Stomach smooth muscle (tissue), 2 donors: ENCODE results near the gene FMNL1.

ENCODE experiments used
- H3K27ac ChIP-seq: one replicate; pipeline ENCODE4 v1.7.0; 2013; ENCODE audit warnings: mild to moderate bottlenecking, low read length, inconsistent platforms
- H3K27me3 ChIP-seq, 2 donors: one replicate each; pipeline ENCODE4 v1.7.0; 2013; ENCODE audit warnings: low read length in 2 of 2; ENCODE audit not compliant: insufficient read depth in 2 of 2, control insufficient read depth in 1 of 2
- H3K36me3 ChIP-seq, 2 donors: one replicate each; pipeline ENCODE4 v1.7.0; 2013; ENCODE audit warnings: low read length in 2 of 2; ENCODE audit not compliant: control insufficient read depth in 2 of 2, insufficient read depth in 2 of 2
- H3K4me1 ChIP-seq: one replicate; pipeline ENCODE4 v1.7.0; 2013; ENCODE audit warnings: low read length; ENCODE audit not compliant: control insufficient read depth, insufficient read depth
- H3K4me3 ChIP-seq, 2 donors: one replicate each; pipeline ENCODE4 v1.7.0; 2013; ENCODE audit warnings: low read length in 2 of 2
- H3K9ac ChIP-seq, 2 donors: one replicate each; pipeline ENCODE4 v1.7.0; 2013; ENCODE audit warnings: low read length in 2 of 2, mild to moderate bottlenecking in 1 of 2
- H3K9me3 ChIP-seq, 2 donors: one replicate each; pipeline ENCODE4 v1.7.0; 2013; ENCODE audit warnings: low read length in 2 of 2; ENCODE audit not compliant: control insufficient read depth in 2 of 2
- donor health status: healthy.
- donor health status: Pancreatic carcinoma.

The FMNL1 gene

DNA sequence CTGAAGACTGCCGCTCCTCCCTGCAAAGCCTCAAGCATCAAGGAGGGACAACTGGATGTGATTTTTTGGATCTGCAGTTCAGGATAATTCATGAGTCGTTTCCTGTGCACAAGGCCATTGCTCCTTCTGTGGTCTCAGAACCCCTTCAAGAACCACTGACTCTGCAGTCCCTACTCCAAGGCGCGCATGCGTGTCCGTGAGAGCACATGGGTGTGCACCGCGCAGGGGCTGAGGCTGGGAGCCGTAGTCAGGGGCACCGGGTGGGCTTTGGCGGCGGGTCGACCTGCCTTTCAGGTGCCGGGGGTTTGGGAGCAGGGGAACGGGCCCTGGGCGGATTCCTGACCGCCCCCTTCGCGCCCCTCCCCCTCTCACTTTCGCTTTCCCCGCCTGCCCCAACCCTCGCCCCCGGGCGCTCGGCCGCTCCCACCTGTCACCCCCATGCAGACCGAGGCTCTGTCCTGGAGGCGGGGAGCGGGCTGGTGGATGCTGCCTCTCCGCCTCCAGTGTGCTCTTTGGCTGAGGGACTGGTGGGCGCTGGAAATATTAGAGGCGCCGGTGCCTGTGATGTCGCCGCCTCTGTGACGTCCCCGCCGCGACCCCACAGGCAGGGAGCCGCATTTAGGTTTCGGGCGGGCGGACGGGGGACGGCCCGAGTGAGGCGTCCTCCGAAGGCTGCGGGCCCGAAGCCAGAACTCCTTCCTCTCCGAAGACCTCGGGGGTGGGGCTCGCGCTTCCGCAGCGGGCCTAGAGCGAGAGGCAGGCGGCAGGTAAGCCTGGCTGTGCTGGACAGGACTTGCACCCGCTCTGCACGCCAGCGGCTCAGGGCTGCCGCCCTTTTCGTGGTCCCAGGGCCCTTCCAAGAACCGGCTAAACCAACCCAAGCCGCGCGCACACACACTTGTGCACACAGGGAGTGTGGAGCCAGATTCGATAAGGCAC is 40.2 kb downstream of the FMNL1 start, which contains the start of gene SPATA32:
Gene SPATA32 (minus strand): TSS at position 518 of the 939 bp plus-strand sequence. CDS start 78 bp downstream, at position 440.
- H3K27me3 ChIP-seq, result no peaks in the 10 kb centered on the region
- peaks cover 18% of the 10 kb centered on the region for H3K4me1 ChIP-seq
- peak within 1 kb of the TSS; percentile 66 to 79 for H3K4me3 ChIP-seq
- peak within 1 kb of the TSS; percentile 36 to 49 for H3K9ac ChIP-seq
- H3K36me3 ChIP-seq, result peaks cover 30 to 32% of the 10 kb centered on the region in 2 donors
- peak within 1 kb of the TSS; percentile 41 for H3K27ac ChIP-seq
- H3K9me3 ChIP-seq, result no peaks in the 10 kb centered on the region

DNA sequence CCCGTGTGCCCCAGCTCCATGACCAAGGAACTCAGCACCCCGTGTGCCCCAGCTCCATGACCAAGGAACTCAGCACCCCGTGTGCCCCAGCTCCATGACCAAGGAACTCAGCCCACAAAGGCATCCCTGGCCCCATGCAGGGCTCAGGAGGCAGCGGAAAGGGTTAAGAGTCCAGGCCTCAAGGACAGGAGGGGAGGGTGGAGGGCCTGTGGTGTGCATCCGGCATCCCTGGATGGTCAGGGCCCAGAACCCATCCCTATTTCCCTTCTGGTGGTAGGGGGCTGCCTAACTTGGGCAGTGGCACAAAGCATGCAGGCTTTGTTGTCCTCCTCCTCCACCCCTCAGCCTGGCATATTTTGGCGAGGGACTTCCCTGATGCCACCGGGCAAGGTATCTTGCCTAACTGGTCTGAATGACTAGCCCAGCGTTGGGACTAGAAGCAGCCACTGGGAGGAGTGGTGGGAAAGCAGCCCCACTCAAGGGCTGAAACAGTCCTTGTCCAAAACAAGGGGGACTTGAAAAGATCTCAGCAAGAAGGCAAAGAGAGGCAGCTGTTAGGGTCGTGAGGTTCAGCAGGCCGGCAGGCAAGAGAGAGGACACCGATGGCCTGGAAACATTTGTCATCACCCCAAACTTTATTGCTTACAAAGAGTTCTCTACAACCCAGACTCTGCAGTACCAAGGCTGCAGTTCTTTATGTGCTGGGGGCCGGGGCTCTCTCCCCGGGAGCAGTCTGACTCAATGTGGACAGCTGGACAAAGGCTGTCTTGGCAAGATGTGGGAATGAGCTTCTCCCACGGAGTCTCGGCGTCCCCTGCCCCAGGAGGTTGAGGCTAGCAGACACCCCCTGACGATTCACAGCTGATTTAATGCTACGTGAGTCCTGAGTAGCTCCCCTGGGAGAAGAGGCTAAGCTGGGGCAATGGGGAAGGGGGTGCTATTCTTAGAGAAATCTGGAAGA is 41.1 kb downstream of the FMNL1 start:
- Histone ChIP-seq H3K27me3 (no peaks in the 10 kb centered on the region), H3K4me1 (peaks cover 18% of the 10 kb centered on the region), H3K27ac (peak overlapping the region; percentile 41), H3K9ac (peak overlapping the region in 1 of 2 donors; percentile 49), H3K4me3 (peak overlapping the region; percentile 66 to 79), H3K36me3 (peaks cover 40 to 41% of the 10 kb centered on the region in 2 donors), H3K9me3 (no peaks in the 10 kb centered on the region)

DNA sequence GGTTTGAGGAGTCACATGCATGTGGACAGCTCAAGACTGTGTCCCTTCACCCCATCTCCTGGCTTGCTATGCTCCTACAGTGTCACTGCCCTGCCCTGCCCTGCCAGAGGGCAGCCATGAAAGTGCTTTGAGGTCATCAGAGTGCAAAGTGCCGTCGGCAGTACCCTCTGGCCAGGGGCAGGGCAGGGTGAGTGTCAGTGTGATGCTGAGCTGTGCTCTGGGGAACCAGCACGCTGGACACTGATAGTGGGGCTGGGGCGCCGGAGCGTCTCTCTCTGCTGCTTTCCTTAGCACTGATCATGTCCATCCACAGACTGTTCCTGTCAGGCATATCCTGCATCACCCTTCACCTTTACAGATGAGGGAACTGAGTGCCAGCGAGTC is 41.8 kb downstream of the FMNL1 start:
- Histone ChIP-seq H3K4me3 (no peak overlapping the region), H3K9me3 (no peaks in the 10 kb centered on the region), H3K27ac (peak overlapping the region; percentile 41), H3K9ac (no peak overlapping the region), H3K4me1 (peaks cover 18% of the 10 kb centered on the region), H3K27me3 (no peaks in the 10 kb centered on the region), H3K36me3 (peaks cover 45 to 48% of the 10 kb centered on the region in 2 donors)

DNA sequence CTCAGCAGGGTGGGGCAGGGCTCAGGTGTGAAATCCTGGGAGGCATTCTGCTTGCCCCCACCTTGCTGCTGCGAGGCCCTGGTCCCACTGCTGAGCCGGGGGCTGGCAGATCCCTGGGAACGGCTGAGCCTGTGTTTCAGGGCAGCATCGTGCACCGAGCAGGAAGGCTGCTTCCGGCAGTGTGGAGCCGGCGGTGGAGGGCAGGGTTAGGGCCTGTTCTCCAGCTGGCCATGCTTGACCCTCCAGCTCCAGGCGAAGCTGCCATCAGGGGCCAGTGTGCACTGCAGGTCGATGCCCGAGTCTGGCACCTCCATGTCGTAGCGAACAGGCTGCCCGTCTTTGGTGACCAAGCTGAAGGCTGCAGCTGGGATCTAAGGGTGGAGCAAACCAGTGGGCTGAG is 42.7 kb downstream of the FMNL1 start:
- Histone ChIP-seq H3K36me3 (peaks cover 54 to 55% of the 10 kb centered on the region in 2 donors), H3K9me3 (no peaks in the 10 kb centered on the region), H3K27me3 (no peaks in the 10 kb centered on the region), H3K4me1 (peaks cover 18% of the 10 kb centered on the region), H3K9ac (no peak overlapping the region), H3K4me3 (no peak overlapping the region), H3K27ac (no peak overlapping the region)

DNA sequence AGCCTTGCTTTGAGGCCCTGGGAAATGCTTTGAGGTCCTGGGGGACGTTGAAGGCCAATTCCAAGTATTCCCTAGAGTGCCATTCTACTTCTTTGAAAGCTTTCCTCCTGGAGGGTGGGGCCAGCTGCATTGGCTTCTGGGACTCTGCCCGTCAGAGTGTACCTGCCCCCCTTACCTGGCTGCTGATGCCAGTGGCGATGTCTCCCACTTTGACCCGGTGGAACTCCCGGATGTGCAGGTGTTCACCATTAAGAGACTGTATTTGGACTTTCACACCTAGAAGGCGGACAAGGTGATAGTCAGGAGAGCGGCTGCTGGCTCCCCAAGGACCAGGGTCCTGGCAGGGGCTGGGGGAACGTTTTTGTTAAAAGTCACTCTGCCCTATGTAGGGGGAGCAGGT is 43.3 kb downstream of the FMNL1 start:
- Histone ChIP-seq H3K9ac (no peak overlapping the region), H3K27me3 (no peaks in the 10 kb centered on the region), H3K9me3 (no peaks in the 10 kb centered on the region), H3K4me3 (no peak overlapping the region), H3K4me1 (peaks cover 18% of the 10 kb centered on the region), H3K36me3 (peaks cover 60% of the 10 kb centered on the region in 2 donors), H3K27ac (no peak overlapping the region)

DNA sequence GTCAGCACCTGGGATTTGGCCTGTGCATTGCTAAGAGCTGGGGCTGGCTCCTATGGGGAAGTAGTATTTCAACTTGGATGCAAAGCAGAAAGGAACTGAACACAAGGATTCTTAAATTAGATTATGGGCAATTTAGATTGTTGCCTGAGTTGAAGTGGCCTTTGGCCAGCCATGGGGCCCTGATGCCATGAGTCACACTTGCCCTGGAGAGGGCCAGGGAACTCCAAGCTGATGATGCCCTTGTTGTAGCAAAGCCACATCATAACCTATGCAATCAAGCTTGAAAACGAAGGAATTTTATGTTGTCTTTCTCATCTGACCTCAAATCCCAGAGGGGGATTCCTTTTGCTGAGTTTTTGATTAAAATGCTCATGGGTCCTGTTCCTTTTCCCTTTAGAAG is 44.1 kb downstream of the FMNL1 start:
- H3K4me1 ChIP-seq, result peaks cover 18% of the 10 kb centered on the region
- peak overlapping the region; percentile 24 for H3K27ac ChIP-seq
- H3K9ac ChIP-seq, result no peak overlapping the region
- no peaks in the 10 kb centered on the region for H3K9me3 ChIP-seq
- no peak overlapping the region for H3K4me3 ChIP-seq
- no peaks in the 10 kb centered on the region for H3K27me3 ChIP-seq
- peaks cover 68% of the 10 kb centered on the region in 2 donors for H3K36me3 ChIP-seq

DNA sequence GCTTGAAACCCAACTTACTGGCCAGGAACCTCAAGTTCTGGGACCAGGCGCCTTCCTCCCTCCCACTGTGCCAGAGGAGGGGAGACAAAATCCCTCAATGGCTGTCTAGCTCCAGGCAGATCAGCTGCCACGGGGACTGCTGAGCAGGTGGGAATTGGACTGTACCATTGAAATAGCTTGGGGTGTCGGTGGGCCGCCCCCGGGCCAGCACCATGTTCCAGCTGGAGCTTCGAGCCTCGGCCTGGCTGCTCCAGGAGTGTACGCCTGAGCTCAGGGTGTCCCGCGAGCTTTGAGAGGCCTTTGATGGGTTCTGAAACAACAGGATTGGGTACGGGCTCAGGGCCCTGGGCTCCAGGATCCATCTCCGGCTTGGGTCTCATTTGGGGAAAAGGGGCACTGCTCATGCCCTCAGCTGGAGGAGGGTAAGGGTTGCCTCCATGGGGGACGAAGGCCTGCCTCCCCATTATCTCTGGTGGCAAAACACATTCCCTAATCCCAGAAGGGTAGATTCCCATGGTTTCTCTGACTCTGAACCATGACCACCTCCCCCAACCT is 44.8 kb downstream of the FMNL1 start:
- H3K36me3 ChIP-seq, result peaks cover 71% of the 10 kb centered on the region in 2 donors
- H3K27ac ChIP-seq, result peak overlapping the region; percentile 24
- H3K9ac ChIP-seq, result no peak overlapping the region
- peaks cover 15% of the 10 kb centered on the region for H3K4me1 ChIP-seq
- no peaks in the 10 kb centered on the region for H3K9me3 ChIP-seq
- H3K27me3 ChIP-seq, result no peaks in the 10 kb centered on the region
- H3K4me3 ChIP-seq, result no peak overlapping the region

DNA sequence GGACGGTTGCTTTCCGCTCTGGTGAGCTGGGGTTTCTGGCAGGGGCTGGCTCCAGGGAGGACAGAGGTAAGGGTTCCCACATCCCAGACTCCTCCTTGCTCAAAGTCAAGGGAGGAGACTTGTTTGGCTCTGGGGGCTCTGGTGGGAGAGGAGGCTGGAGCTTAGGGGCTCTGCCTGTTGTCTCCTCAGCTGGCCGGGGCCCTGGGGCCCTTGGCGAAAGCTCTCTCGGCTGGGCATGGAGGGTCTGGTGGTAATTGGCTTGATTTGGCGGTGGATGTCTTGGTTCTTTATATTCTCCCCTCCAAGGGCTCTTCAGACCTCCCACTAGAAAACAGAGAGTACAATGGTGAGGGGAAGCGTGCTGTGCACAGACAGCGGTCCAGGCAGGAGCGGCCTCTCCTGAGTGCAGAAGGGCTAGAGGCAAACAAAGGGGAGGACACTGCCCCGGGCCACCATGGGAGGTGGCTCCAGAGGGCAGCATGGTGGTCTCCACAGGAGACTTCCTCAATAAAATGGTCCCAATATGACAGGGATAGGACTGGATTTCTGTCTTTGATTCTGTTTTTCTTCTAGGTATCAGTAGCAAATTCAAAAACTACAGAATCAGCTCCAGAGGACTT is 45.9 kb downstream of the FMNL1 start:
- Histone ChIP-seq H3K4me3 (no peak overlapping the region), H3K27ac (no peak overlapping the region), H3K9me3 (no peaks in the 10 kb centered on the region), H3K27me3 (no peaks in the 10 kb centered on the region), H3K4me1 (peaks cover 5% of the 10 kb centered on the region), H3K36me3 (peaks cover 73 to 77% of the 10 kb centered on the region in 2 donors), H3K9ac (no peak overlapping the region)

DNA sequence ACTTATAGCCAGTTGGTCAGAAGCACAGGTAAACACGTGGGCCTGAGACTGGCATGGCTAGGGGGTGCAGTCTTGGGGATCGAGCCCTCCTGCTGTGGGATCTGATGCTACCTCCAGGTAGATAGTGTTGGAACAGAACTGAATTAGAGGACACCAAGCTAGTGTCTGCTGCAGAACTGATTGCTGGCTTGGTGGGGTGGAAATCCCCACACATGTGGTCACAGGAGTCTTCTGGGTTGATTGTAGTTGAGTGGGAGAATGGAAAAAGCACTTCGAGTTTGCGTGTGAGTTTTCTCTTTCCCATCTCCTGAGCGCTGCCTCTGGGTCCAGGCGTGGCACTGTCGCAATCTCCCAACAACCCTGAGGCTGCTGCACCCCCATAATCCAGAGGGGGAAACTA is 48.2 kb downstream of the FMNL1 start:
- Histone ChIP-seq H3K4me1 (peaks cover 8% of the 10 kb centered on the region), H3K27ac (no peak overlapping the region), H3K27me3 (no peaks in the 10 kb centered on the region), H3K9me3 (no peaks in the 10 kb centered on the region), H3K36me3 (peaks cover 74 to 79% of the 10 kb centered on the region in 2 donors), H3K4me3 (no peak overlapping the region), H3K9ac (no peak overlapping the region)
